ENCODE measurements around the gene MRPL49.
"Not testable (repeated sequence)": the region's sequence is repeated elsewhere in the genome, so short reads cannot be mapped to it uniquely, and the experiment has no call there.

MRPL49 gene

DNA sequence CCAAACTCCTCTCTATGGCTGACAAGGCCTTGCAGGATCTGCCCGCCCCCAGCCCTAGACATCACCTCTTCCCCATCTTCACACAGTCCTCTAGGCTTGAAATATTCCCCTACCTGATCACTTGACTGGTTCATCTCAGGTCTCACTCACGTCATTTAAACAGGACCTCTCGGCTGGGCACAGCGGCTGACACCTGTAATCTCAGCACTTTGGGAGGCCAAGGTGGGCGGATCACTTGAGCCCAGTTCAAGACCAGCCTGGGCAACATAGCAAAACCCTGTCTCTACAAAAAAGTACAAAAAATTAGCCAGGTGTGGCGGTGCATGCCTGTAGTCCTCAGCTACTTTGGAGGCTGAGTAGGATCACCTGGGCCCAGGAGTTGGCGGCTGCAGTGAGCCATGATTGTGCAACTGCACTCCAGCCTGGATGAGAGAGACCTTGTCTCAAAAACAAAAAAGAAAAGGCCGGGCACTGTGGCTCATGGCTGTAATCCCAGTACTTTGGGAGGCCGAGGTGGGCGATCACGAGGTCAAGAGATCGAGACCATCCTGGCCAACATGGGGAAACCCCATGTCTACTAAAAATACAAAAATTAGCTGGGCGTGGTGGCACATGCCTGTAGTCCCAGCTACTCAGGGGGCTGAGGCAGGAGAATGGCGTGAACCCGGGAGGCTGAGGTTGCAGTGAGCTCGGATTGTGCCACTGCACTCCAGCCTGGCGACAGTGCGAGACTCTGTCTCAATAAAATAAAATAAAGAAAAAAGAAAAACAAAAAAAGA, 3.0 kb upstream of the MRPL49 start:
- not testable (repeated sequence) for DNase-seq

DNA sequence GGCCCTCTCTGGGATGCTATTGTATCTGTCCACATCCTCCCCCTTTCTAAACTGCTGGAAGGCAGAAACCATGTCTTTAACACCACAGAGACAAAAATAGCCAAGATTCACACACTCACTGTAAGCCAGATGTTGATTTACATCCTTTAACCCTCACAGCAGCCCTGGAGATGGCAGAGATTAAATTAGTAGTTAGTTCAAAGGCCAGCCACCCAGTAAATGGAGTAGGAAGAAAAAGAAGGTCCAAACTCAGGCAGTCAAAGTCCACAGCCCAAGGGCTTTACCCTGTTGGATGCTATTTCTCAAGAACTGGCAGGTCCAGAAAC, 2.5 kb upstream of the MRPL49 start:
- DNase-seq = no peak

DNA sequence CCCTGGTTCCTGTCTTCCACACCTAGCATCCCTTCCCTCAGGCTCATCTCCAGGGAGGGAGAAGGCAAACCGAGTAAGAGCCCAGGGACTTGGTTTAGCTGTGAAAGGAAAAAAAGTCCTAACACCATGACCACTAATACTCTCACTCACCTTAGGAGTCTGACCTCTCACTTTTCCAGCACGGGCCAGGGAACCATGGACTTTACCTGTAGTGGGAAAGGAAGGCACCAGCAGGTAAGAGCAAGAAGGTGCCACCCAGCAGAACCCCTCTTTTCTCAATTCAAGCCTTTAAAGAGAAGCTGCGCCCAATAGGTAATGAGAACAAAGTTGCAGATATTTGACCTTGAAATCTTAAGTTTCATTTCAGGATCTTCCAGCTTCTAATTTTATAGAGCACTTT, 1.3 kb upstream of the MRPL49 start:
- DNase-seq = no peak

DNA sequence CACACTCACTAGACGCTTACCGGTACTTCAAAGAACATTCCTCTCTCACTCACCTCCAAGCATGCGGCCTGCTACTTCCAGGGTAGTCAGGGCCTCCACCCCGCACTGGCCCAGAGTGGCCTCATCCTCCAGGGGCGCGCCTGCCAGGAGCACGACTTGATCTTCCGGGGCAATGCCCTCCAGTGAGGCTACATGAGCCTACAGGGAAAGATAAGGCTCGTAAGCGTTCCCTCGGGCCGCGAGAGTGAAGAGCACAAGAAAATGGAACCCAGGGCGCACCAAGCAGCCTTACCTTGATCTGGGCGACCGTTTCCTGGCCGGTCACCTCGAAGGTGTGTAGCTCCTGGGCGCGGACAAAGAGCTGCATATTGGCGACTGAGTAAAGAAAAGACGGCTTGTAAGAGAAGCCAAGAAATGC, 665 bp upstream of the MRPL49 start:
- DNase-seq = no peak

DNA sequence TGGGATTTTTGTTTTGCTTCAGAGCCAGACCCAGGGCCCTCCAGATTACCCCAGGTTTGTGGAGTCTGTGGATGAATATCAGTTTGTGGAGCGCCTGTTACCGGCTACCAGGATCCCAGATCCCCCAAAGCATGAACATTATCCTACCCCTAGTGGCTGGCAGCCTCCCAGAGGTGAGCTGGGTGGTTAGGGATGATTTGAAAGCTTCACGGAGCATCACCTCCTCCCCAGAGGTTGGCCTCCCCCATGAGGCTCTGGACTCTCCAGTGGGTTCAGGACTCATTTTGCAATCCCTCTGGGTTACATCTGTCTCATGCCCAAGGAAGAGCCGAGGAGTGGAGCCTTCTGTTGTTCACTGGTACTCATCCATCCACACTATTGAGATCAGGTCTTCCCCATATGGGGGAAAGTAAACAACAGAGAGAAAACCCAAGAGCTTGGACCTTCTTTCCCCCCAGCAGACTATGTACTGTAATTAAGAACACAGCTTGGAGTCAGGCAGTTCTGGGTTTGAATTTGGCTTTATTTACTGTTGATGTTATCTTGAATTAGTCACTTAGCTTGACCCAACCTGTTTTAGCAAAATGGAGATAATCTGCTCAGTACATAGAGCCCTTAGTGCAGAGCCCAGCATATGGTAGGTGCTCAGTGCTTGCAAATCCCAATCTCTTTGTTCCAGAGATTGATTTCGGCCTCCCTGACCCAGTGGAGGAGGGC, 2.5 kb downstream of the MRPL49 start:
- DNase-seq = no peak

DNA sequence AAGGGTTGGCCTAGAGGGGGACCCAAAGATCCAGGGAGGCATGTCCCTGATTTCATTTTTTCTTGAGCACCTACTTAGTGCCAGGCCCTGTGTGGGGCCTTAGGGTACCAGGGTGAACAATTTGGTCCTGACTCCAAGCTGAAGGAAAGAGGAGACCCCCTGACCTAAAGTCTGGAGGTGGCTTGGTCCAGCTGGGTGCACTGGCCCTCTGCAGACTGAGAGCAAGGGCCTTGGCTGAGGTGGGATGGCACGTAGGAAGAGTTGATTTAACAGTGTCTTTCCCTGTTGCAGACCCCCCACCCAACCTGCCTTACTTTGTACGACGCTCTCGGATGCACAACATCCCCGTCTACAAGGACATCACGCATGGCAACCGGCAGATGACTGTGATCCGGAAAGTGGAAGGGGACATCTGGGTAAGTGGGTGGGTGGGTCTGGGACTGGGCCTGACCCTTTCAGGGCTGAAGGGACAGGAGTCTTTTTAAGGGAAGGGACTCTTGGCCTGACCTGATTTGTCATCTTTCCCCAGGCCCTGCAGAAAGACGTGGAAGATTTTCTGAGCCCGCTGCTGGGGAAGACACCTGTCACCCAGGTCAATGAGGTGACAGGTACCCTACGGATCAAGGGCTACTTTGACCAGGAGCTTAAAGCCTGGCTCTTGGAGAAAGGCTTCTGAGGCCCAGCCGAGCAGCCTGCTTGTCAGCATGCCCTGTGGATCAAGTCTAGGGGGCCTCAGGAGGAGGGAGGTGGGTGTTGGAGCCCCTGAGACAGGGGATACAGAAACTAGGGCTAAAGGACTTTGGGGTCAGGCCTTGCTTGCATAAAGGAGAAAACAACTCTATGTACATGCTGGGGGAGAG, 3.3 kb downstream of the MRPL49 start:
- DNase-seq = no peak

DNA sequence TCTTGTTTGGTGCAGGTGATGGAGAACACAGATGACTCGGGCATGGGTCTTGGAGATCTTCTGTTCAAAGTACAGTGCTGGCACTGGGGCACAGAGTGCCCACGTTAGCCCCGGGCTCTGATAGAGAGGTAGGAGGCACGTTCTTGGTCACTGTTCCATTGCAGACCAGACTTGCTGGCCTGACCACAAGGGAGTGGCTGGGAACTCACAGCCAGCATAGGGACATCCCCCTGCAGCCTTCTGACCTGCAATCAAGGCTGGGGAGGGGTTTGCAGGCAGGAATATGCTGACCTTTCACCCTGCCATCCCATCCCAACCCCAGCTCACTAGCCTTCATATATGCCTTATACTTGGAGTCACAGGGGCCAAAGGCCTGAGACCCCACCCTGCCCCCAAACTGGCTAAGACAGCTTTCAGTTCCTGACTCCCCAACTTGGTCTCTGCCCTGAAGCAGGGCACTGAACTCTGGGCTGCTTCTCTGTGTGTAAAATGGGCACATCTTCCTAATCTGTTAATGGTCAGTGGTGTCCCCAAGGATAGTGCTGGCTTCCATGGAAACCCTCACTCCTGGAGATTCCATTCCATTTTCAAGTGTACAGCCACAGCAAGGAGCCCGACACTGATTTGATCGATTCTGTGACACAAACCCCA, 4.6 kb downstream of the MRPL49 start:
- DNase-seq = no peak

DNA sequence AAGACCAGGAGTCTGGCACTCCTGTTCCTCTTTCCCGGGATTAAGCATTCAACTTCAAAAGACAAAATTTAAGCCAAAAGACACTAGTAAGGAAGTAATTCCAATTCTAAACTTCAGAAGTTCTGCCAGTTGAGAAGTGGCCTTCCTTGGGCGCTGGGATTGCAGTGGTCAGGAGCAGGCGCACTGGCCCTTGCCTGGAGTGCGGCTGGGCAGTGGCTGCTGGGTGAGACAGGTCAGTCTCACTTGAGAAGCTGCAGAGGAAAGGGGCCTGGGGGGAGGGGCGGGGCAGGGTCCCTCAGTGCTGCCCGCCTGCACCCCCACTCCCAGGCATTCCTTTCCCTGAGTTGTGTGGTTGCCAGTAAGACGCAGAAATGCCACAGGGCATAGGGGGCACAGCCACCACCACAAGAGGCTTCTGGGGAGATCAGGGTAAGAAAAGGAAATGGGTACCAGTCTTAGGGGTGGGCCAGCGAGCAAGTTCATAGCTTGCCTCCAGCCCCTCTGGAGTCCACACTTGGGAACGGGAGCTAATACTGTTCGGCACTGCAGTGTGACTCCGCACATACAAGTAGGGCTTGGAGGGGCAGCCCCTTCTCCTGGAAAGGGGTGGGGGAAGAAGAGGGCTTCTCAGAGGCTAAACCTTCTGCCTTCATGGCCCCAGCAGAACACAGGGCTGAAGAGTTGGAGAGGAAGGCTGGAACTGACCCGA, 5.5 kb downstream of the MRPL49 start:
- no peak for DNase-seq

DNA sequence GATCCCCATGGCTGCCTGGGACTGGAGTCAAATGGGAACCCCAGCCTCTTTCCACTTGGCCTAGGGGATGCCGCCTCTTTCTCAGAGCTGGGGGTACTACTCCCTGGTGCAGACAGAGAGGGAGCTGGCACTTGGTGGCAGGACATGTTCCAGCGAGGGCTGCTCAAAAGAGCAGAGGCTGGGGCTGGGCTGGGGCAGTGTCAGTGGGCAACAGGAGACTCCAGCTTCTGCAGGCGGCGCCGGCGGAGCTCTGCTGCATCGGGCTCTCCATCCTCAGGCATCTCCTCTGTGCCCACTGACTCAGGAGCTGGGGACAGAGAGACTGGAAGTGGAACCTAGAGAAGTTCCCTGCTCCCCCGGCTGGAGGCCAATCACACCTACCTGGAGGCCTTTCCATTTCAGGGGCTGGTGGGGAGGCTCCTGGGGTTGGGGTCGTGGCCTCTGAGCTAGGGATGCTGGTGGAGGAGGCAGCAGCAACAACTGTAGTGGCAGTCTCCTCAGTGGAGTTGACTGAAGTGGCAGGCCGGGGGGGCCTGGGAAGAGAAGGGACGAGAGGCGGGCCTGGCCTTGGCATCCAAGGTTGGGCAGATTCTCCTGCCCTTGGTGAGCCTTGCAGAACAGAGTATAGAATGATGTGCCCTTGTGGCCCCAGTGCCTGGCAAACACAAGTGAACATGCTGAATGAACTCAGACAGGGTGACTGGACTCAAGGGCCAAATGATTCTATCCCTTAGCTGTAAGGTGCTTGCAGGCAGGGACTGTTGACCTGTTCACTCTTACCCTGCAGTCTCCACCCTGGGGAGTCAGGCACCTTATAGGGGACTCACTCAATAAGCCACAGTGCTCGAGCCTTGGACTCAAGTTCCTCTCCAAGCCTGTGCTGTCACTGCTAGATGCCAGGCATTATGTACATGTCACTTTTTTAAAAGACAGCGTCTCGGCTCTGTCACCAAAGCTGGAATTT, 6.3 kb downstream of the MRPL49 start:
- DNase-seq = no peak

DNA sequence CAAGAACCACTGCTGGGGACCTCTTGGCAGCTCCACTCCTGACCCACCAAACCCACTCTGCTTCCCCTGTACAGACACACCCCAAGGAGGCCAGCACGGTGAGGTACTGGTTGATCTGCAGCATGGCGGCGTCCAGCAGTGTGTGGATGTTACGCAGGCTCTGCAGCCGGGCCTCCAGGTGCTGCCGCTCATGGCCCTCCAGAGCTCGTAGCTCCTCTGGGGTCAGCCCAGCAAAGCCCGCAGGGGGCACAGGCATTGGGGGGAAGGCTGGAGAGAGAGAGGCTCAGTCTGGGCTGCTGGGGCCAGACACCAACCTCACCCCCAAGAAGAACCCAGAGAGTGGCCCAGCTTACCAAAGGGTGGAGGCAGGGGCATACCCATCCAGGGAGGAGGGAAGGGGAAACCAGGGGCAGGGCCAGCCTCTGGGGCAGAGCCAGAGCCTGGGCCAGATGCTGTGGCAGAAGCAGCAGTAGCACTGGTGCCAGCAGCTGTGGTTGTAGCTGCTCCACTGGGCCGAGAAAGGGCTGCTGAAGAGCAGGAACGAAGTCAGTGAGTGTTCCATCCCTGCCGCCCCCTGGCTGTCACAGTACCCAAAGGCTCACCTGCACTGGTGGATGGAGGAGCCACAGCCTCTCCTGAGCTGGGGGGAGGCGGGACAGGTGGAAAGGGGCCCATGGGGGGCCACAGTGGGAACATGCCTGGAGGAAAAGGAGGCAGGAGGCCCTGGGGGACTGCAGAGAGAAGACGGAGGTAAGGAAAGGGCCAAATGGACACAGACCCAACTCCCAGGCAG, 7.7 kb downstream of the MRPL49 start:
- no peak for DNase-seq

DNA sequence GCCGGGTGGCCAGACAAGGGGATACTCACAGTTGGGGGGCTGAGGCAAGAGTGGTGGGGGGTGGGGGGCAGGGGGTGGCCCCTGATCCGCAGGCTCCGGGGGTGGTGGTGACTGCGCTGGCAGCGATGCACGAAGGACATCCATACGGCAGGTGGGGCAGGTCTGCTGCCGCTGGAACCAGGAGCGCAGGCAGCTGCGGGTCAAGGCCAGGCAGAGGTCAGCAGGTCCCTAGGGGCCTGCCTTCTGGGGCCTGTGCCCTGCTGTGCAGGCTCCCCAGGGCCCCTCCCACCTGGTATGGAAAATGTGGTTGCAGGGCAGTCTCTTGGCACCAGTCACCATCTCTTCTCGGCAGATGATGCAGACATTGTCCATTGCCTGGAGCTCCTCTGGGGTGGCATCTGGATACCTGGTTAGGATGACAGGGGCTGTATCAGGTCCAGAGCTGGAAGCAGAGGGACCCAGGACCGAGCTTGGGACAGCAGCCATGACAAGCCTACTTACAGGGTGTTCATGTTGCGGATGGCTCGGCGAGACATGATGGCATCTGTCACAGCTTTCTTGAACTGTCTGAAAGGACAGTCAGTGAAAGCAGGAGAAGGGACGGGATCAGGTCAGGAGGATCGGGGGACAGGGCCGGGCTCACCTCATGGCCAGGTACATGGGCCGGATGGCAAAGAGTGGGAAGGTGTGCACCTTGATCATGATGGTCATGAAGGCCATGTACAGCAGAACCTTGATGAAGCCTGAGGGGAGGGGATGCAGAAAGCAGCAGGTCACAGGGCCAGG, 8.7 kb downstream of the MRPL49 start:
- DNase-seq = no peak

DNA sequence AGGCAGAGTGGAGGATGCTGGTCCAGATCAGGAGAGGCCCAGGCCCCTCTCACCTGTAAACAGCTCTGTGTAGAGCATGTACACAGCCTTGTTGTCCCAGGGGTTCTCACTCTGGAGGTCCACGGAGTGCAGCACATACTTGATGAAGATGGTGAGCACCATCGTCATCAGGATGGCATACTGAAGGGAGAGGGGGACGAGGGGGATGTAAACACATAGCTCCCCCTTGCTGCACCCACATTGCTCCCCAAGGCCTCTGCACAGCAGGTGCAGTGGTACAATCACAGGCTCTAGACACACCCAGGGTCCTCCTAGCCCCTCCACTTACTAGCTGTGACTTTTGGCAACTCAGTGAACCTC, 9.3 kb downstream of the MRPL49 start:
- no peak for DNase-seq

DNA sequence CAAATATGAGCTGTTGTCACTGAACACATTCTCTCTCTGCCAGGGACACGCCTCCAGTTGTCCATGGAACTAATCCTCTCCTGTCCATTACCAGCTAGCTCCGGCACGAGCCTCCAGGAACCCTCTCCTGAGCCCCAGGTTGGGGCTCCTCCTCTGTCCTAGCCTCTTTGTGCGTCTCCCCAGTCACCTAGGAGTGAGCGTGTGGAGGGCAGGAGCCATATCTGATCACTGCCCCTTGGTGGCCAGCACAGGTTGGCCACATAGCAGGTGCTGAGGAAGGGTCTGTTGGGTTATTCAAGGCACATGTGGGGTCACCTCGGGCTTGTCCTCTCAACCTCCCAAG, 9.7 kb downstream of the MRPL49 start:
- DNase-seq = no peak

DNA sequence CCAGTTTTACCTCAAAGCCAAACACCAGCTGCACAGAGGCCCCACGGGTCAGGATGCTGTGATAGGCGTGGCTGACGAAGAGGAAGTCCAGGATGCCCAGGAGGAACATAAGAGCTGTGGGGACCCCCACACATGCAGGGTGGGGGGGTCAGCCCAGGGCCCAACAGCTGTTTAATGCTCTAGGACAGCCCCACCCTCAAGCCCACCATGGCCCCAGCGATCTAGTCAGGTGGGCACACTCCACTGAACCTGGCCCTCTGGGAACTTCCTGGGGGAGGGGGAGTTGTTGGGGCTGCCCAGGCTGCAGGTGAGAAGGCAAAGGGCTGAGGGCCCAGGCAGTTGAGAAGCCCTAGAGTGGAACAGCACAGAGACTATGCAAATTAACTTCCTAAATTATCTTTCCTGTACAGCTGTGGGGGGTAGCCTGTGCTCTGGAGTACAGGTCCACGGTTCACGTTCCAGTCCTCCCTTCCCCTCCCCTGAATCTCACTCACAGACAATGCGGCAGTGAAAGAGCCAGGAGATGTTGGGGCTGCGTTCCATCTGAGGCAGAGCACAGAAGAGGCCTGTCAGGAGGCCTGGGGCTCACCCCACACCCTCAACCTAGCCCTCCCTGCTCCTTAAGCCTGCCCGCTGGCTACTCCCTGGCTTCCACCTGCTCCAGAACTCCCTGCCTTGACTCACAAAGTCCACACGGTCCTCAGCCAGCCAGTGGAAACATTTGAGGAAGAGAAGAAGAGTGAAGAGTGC, 10.3 kb downstream of the MRPL49 start:
- DNase-seq = no peak

DNA sequence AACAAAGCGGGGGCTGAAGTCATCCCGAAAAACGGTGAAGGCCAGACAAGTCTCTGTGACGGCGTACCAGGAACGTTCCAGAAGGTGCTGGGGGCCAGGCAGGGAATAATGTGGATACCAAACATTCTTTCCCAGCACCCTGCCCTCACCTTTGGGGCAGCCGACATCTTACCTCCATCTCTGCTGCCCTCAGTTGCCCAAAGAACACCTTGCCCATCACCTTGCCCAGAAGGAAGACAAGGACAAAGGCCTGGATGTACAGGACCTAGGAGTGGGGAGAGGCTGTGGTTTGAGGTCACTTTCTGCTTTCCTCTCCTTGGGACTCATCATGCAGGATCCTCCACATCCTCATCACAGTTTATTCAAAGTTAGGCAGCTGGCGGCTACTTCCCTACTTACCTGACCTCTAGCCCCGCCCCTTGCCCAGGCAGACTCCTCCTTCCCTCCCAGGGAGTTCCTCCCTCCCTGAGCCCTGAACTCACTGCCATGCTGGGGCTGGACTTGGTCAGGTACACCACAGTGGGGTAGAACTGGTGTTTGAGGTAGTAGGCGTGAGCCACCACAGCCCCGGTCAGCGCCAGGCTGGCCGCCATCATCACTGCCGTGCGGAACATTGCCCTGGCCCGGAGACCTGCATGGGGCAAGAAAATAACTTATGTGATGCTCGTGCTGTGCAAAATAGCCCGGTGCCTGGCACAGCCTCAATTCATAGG, 11.0 kb downstream of the MRPL49 start:
- DNase-seq = no peak

DNA sequence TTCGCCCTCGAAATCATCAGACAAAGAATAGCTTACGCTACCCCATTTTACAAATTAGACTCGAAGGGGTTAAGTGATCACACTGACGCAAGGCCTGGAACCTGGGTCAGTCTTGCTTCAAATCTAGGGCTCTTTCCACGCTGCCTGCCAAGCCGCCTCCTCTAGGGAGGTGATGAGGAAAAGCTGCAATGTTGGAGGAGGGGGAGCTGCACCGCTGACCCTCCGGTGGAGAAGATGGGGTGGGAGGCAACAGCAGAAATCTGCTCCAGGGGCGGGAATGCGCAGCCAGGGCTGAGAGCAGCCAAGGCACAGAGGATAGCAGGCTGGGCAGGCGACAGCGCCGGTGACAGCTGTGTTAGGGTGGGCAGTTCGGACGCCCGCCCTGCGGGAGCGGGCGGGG, 11.6 kb downstream of the MRPL49 start:
- no peak for DNase-seq

DNA sequence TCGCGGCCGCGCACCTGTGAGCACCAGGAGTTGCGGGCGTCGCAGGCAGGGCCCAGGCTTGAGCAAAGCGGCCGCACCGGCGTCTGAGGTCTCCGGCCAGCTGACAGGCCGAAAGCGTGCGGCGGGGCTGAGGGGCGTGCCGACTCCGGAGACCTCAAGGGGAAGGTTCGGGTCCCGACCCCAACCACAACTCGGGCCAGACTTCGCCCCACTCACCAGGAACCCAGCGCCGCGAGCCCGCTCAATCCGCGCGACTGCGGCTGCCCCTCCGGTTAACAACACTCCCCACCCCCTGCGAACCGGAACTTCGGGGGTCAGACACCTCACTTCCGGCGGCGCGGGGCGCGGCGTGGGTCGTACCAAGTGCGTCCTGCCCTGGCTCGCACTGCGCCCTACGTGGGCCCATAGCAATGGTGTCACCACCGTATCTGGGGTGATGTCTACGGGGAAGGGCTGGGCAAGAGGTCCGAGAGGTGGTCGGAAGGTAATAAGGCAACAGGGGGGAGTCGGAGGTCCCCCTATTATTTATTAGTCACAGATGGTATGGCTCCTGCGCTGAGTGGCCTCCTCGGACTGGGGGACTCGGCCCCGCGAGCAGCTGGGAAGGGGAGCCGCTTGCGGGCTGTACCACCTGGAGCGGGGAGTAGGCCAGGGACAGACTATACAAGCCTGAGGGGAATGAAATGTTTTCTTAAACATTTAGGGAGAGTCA, 12.3 kb downstream of the MRPL49 start, which contains the start of gene SYVN1:
SYVN1 (minus strand) TSS at position 280 of the 712 bp plus-strand sequence. CDS start 918 bp downstream, outside the sequence.
- DNase-seq = peak; percentile 80 to 86
